Measurements from ENCODE around the gene EFNA4. TPM values are rescaled to one million over a fixed set of nuclear protein-coding genes. Genes with fewer than 3 reads are reported as not detected.

The EFNA4 gene
- polyA plus RNA-seq, 1 of the 3 experiments (the other 2 are of a cell fraction): 17.7 TPM

DNA sequence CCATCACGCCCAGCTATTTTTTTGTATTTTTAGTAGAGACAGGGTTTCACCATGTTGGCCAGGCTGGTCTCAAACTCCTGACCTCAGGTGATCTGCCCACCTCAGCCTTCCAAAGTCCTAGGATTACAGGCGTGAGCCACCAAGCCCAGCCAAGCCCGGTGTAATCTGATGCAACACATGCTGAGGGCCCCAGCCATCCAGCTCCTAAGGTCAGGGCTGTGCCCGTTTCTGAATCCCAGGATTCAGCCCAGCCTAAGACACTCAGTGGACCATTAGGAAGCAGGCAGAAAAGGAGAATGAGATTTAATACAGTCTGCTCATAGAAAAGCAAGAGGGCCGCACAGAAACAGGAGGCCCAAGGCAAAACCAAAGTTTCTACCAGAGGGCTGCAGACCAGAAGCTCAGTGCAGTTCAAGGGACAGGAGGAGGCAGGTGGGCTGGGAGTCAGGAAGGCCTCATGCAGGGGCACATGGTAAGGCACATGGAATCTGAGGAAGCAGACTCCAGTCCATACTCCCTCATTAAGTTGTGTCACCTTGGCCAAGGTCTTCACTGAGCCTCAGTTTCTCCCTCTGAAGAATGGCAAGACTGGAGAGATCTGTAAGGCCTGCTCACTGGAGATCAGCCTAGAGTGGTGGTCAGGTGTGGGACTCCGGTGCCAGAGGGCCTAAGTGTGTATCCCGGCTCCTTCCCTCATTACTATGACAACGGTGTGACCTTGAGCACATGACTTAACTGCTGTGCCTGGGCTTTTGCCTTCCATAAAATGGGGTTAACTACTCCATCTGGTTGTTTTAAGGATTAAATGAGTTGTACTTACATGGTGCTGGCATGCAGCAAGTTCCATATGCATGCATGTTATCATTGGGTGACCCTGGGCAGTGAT, 14.8 kb upstream of the EFNA4 start:
- 91% methylated on average over 8 of the region's 8 CpGs for WGBS (ENCODE audit: low lambda C conversion rate)
- DNase-seq: no peak
- ChIA-PET CTCF (interaction anchor here (0.8 to 26.0 kb wide), 9 partner anchors 14 to 88 kb away, joined by 3 to 573 read pairs (median 12); partner anchors contain the start of genes EFNA3, EFNA4, FLAD1 and PYGO2), POLR2A (no interaction called here)
- Histone ChIP-seq H3F3A (replicated peaks; ENCODE audit: insufficient read depth) (peaks cover 13% of the 10 kb centered on the region), H3K4me3 (ENCODE audit: low read depth in 2 of 2, low read length in 1 of 2) (no peak overlapping the region), H3K4me1 (ENCODE audit: control insufficient read depth in 1 of 2, insufficient read depth in 2 of 2, low read depth in 1 of 2, low read length in 1 of 2) (peaks cover 14 to 49% of the 10 kb centered on the region in 2 experiments), H3K27me3 (ENCODE audit: insufficient read depth) (no peaks in the 10 kb centered on the region), H2AFZ (ENCODE audit: low read depth) (no peak overlapping the region), H3K4me2 (no peak overlapping the region), H3K36me3 (replicated peaks in 1 of 2; ENCODE audit: control insufficient read depth in 1 of 2, insufficient read depth in 2 of 2, low read length in 1 of 2) (no peaks in the 10 kb centered on the region), H4K20me1 (ENCODE audit: insufficient read depth) (no peaks in the 10 kb centered on the region), H3K27ac (ENCODE audit: low read depth in 2 of 2, low read length in 1 of 2) (no peak overlapping the region), H3K9ac (no peak overlapping the region), H3K9me3 (no peaks in the 10 kb centered on the region), H3K79me2 (ENCODE audit: insufficient read depth) (peaks cover 8% of the 10 kb centered on the region; the same call in 1 of the 2 replicates), H3K9me2 (no peaks in the 10 kb centered on the region)
- TF ChIP-seq GATA2 (CRISPR knock-in tag; IDR thresholded peaks at IDR 0.05) (no peak), NRF1 (IDR thresholded peaks at IDR 0.05; ENCODE audit: low read depth, low read length) (no peak), ELF1 (IDR thresholded peaks at IDR 0.05) (no peak), TAF1 (IDR thresholded peaks at IDR 0.05; ENCODE audit: borderline replicate concordance, low read depth, low read length) (no peak), SIN3A (IDR thresholded peaks at IDR 0.05; ENCODE audit: borderline replicate concordance, low read depth, low read length) (no peak), EP300 (IDR thresholded peaks at IDR 0.05; ENCODE audit: borderline replicate concordance in 1 of 2, low read depth in 1 of 2, low read length in 1 of 2) (no peak), CHD2 (IDR thresholded peaks at IDR 0.05; ENCODE audit: low read length, partially characterized antibody) (no peak), RCOR1 (IDR thresholded peaks at IDR 0.05; ENCODE audit: low read length) (no peak), NFIC (IDR thresholded peaks at IDR 0.05; ENCODE audit: borderline replicate concordance) (no peak)
- TF ChIP-seq, protein P1, sequence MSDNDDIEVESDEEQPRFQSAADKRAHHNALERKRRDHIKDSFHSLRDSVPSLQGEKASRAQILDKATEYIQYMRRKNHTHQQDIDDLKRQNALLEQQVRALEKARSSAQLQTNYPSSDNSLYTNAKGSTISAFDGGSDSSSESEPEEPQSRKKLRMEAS (IDR thresholded peaks at IDR 0.05; ENCODE audit: low read depth): no peak
- TF ChIP-seq, protein P2, sequence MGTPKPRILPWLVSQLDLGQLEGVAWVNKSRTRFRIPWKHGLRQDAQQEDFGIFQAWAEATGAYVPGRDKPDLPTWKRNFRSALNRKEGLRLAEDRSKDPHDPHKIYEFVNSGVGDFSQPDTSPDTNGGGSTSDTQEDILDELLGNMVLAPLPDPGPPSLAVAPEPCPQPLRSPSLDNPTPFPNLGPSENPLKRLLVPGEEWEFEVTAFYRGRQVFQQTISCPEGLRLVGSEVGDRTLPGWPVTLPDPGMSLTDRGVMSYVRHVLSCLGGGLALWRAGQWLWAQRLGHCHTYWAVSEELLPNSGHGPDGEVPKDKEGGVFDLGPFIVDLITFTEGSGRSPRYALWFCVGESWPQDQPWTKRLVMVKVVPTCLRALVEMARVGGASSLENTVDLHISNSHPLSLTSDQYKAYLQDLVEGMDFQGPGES (IDR thresholded peaks at IDR 0.05; ENCODE audit: low read depth, low read length): no peak
- TF ChIP-seq, protein P3, sequence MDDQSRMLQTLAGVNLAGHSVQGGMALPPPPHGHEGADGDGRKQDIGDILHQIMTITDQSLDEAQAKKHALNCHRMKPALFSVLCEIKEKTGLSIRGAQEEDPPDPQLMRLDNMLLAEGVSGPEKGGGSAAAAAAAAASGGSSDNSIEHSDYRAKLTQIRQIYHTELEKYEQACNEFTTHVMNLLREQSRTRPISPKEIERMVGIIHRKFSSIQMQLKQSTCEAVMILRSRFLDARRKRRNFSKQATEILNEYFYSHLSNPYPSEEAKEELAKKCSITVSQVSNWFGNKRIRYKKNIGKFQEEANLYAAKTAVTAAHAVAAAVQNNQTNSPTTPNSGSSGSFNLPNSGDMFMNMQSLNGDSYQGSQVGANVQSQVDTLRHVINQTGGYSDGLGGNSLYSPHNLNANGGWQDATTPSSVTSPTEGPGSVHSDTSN (IDR thresholded peaks at IDR 0.05): no peak
- TF ChIP-seq, protein P4, sequence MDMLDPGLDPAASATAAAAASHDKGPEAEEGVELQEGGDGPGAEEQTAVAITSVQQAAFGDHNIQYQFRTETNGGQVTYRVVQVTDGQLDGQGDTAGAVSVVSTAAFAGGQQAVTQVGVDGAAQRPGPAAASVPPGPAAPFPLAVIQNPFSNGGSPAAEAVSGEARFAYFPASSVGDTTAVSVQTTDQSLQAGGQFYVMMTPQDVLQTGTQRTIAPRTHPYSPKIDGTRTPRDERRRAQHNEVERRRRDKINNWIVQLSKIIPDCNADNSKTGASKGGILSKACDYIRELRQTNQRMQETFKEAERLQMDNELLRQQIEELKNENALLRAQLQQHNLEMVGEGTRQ (IDR thresholded peaks at IDR 0.05; ENCODE audit: borderline replicate concordance, low read depth, low read length): no peak
- TF ChIP-seq, protein P5, sequence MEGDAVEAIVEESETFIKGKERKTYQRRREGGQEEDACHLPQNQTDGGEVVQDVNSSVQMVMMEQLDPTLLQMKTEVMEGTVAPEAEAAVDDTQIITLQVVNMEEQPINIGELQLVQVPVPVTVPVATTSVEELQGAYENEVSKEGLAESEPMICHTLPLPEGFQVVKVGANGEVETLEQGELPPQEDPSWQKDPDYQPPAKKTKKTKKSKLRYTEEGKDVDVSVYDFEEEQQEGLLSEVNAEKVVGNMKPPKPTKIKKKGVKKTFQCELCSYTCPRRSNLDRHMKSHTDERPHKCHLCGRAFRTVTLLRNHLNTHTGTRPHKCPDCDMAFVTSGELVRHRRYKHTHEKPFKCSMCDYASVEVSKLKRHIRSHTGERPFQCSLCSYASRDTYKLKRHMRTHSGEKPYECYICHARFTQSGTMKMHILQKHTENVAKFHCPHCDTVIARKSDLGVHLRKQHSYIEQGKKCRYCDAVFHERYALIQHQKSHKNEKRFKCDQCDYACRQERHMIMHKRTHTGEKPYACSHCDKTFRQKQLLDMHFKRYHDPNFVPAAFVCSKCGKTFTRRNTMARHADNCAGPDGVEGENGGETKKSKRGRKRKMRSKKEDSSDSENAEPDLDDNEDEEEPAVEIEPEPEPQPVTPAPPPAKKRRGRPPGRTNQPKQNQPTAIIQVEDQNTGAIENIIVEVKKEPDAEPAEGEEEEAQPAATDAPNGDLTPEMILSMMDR (IDR thresholded peaks at IDR 0.05): no peak
